GM18861 (cell line): ENCODE data around the gene NFE2L1.
A peak's percentile ranks its signal among the peaks of the same experiment; 100 is the strongest.
"Not testable (repeated sequence)": the region's sequence is repeated elsewhere in the genome, so short reads cannot be mapped to it uniquely, and the experiment has no call there.

Experiments
- ATAC-seq: cut with Tn5 transposase; IDR thresholded peaks from one replicate; pipeline ENCODE4 v1.9.1; 2021; ENCODE audit not compliant: unreplicated experiment

Gene NFE2L1, protein sequence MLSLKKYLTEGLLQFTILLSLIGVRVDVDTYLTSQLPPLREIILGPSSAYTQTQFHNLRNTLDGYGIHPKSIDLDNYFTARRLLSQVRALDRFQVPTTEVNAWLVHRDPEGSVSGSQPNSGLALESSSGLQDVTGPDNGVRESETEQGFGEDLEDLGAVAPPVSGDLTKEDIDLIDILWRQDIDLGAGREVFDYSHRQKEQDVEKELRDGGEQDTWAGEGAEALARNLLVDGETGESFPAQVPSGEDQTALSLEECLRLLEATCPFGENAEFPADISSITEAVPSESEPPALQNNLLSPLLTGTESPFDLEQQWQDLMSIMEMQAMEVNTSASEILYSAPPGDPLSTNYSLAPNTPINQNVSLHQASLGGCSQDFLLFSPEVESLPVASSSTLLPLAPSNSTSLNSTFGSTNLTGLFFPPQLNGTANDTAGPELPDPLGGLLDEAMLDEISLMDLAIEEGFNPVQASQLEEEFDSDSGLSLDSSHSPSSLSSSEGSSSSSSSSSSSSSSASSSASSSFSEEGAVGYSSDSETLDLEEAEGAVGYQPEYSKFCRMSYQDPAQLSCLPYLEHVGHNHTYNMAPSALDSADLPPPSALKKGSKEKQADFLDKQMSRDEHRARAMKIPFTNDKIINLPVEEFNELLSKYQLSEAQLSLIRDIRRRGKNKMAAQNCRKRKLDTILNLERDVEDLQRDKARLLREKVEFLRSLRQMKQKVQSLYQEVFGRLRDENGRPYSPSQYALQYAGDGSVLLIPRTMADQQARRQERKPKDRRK

DNA sequence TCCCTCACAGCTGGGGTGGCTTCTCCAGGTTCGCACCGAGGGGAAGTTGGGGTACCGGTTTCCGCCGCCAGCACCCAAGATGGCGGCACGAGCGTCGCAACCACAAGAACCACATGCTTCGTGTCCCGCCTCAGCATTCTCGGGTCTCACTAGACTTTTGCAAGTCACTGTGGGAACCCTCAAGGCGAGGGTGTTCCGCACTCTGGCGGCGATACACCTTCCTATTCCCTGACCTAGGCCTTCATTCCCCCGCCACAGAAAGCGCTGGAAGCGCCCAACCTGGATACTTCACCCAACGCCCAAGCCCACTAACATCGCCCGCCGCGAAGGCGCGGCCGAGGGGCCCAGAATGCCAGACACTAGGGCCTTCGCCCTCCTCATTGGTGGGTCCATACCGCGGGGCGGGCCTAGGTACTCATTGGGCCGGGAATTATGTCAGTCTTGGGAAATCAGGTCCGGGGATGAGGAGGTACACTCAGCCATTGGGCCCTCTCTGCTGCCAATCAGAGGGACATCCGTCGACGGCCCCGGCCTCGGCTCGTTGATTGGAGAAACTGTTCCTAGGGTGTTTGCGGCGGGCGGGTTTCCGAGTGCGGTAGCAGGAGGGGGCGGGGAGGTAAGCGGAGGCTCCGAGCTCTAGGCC, at the start of gene NFE2L1:
Gene NFE2L1 (plus strand): TSS at position 619 of the 643 bp plus-strand sequence. CDS start 2,760 bp downstream, outside the sequence.
- peak; percentile 81 for ATAC-seq

GRCh38 chr17:47999582-47999981, 48.6 kb upstream of the NFE2L1 start:
- ATAC-seq, result no peak

- no peak for ATAC-seq
Observed at GRCh38 chr17:48001197-48001596, 47.0 kb upstream of the NFE2L1 start.

- not testable (repeated sequence) for ATAC-seq
Observed at GRCh38 chr17:48001657-48002056, 46.5 kb upstream of the NFE2L1 start.

- ATAC-seq, result peak; percentile 56
Observed at GRCh38 chr17:48002266-48002915, 45.8 kb upstream of the NFE2L1 start.

DNA sequence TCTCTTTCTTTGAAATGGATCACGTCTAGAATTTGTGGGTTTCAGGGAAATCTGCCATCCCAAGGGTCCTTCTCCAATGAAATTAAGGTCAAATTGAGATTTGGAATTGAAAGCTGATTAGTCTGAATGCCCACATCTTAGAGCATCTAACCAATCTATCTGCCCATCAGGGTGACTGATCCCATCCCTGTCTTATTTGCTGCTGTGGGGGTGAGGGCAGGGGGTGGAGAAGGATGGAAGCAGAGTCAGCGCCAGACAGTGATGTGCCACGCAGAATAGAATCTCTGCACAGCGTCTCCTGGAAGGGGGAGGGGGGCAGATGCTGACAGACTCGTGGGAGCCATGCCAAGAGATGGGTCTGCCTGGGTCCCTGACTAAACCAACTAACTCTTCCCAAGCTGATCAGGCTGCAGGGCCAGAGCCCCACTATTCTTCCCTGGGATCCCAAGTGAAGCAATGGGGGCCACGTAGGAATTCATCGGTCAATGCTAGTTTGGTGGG, 45.2 kb upstream of the NFE2L1 start:
- ATAC-seq, result no peak

GRCh38 chr17:48003417-48004151, 44.6 kb upstream of the NFE2L1 start:
- ATAC-seq, result no peak

DNA sequence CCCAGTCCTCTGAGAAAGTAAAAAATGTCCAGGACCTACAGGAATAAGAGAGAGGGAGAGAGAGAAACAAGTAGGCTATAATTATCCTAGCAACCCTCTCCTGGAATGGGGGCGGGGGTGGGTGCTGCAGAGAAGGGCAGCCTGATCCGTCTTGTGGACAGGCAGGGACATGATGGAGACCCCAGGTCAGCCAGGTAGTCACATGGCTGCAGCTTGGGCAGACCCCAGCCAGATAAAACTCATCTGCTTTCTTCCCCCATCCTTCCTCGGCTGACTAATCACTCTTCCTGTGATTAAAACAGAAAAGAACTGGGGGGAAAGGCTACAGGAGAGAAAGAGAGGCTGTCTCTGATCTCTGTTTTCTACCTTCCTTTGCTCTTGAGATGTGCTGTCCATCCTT, 43.2 kb upstream of the NFE2L1 start:
- ATAC-seq, result no peak

GRCh38 chr17:48006936-48007709, 41.0 kb upstream of the NFE2L1 start:
- ATAC-seq, result no peak

- ATAC-seq, result no peak
Observed at GRCh38 chr17:48010193-48010592, 38.0 kb upstream of the NFE2L1 start.

- no peak for ATAC-seq
Observed at GRCh38 chr17:48011405-48012150, 36.6 kb upstream of the NFE2L1 start.

GRCh38 chr17:48012151-48012520, 36.0 kb upstream of the NFE2L1 start:
- no peak for ATAC-seq

- ATAC-seq, result no peak
Observed at GRCh38 chr17:48012654-48013053, 35.5 kb upstream of the NFE2L1 start.

DNA sequence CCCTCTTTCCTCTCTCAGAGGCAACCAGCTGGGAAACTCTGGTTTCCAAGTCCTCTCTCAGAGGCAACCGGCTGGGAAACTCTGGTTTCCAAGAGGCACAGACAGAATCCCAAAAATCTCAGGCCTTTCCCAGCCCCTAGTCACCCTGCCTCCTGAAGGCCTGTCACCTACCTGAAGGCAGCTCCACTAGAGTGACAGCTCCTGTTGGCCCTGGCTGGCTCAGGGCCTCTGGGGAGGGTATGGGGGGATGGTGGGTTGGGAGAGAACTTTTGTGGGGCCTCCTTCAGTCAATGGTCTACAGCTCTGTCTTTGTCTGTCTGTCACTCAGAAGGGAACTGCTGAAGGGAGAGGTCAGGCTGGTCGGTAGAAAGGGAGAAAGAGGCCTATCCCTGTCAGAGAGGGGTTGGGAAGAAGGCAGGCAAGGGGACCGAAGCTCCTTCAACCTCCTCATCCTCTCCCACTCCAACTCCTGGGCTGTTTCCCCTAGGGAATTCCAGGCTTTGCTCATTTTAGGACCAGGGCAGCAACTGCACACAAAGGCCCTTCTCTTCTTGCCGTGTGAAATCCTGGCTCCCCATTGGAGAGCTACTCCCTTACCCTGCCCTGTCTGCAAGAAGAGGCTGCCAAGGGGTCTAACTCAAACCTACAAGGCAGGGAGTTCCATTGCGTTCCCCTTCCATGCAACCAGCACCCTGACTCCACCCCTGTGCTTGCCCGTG, 34.1 kb upstream of the NFE2L1 start:
- ATAC-seq, result no peak

DNA sequence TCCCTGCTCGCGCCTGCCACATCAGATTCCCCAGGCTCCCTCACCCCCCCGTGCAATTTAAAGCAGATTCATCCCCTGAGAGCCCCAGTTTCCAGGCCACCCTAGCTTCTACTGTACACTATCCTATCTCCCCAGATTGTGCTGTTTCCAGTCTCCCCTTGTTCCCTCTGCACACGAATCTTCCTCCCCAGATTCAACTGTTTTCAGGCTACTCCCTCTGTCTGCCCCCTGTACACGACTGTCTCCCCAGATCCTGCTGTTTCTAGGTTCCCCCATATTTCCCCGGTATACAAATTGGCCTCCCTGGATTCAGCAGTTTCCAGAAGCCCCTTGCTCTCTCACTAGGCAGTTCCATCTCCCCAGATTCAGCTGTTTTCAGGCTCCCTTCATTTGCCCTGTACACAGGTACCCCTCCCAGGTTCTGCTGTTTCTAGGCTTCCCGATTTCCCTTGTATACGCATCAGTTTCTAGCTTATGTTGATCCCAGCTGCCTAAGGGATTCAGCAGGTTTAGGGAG, 33.5 kb upstream of the NFE2L1 start:
- no peak for ATAC-seq

DNA sequence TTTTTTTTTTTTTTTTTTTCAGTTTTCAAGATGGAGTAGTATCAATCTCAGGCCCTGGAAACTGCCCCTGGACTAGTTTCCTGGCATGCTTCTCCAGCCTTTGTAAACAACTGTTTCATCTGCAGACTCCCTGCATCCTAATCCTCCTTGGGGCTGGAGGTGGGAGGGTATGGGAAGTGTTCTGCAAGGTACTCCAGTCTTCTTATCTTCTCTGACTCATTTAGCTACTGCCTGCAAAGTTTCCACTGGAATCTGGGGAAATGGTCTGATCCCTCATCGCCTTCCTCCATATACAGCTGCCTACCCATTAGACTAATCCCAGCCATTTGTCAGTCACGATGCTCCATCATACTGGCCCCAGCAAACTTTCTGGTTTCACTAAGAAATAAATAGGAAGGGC, 32.0 kb upstream of the NFE2L1 start:
- ATAC-seq, result no peak

DNA sequence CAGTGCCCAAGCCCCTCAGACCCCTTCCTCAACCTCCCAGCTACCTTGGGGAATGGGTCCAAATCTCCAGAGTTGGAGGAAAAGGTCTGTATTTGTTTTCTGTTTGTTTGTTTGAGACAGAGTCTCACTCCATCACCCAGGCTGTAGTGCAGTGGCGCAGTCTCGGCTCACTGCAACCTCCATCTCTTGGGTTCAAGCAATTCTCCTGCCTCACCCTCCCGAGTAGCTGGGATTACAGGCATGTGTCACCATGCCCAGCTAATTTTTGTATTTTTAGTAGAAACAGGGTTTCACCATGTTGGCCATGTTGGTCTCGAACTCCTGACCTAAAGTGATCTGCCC, 30.4 kb upstream of the NFE2L1 start:
- ATAC-seq, result not testable (repeated sequence)

- no peak for ATAC-seq
Observed at GRCh38 chr17:48021934-48022333, 26.2 kb upstream of the NFE2L1 start.
